IMR-90 (cell line): ENCODE data around the gene PSMG4. TPM values are rescaled to one million over a fixed set of nuclear protein-coding genes. Genes with fewer than 3 reads are reported as not detected.

Source experiments
- ATAC-seq: fragments of 200-7000 bp; cut with Tn5 transposase; 2 replicates; pipeline ENCODE4 v1.9.1; 2020; ENCODE audit warnings: low read depth, mild to moderate bottlenecking, moderate library complexity
- BruUV-seq: library from RNA; stranded (reverse); fragments of 400-500 nt; replicated peaks from 2 replicates; lab custom pipeline; 2021; lab: Mats Ljungman, UMichigan
- CTCF ChIA-PET: fragments of 300-600 bp; formaldehyde crosslinking; extraction: SDS; loops from one replicate; lab custom pipeline; 2021; ENCODE audit warnings: antibody characterized with exemption; lab: Yijun Ruan, JAX
- POLR2A ChIA-PET: fragments of 300-600 bp; sonication (Branson Sonifier 250); formaldehyde crosslinking; loops from one replicate; lab custom pipeline; 2022; ENCODE audit warnings: antibody characterized with exemption; ENCODE audit not compliant: unreplicated experiment; lab: Charles Lee
- DNase-seq: peaks from one replicate; pipeline ENCODE4 v3.0.0; 2013
- H2AFZ ChIP-seq: replicated peaks from 2 replicates; pipeline ENCODE3; 2013; ENCODE audit warnings: low read length, mild to moderate bottlenecking; ENCODE audit not compliant: poor library complexity
- H2AK5ac ChIP-seq: 2 replicates; pipeline ENCODE4 v1.6.1; 2013; ENCODE audit warnings: low read depth, low read length, inconsistent platforms
- H2AK9ac ChIP-seq: replicated peaks from 2 replicates; pipeline ENCODE3; 2013; ENCODE audit warnings: mild to moderate bottlenecking, low read depth, low read length, moderate library complexity; ENCODE audit not compliant: poor library complexity
- H2BK120ac ChIP-seq: 2 replicates; pipeline ENCODE4 v1.6.1; 2013; ENCODE audit warnings: low read depth, low read length, inconsistent platforms
- H2BK15ac ChIP-seq: 3 replicates; pipeline ENCODE4 v1.6.1; 2013; ENCODE audit warnings: low read depth, low read length, inconsistent platforms
- H2BK20ac ChIP-seq: 2 replicates; pipeline ENCODE4 v1.6.1; 2013; ENCODE audit warnings: low read depth, mild to moderate bottlenecking, inconsistent platforms, low read length, moderate library complexity
- H2BK5ac ChIP-seq: 2 replicates; pipeline ENCODE4 v1.6.1; 2013; ENCODE audit warnings: mild to moderate bottlenecking, low read depth, low read length, inconsistent platforms; ENCODE audit not compliant: poor library complexity, severe bottlenecking
- H3K14ac ChIP-seq: replicated peaks from 2 replicates; pipeline ENCODE4 v1.6.1; 2013; ENCODE audit warnings: low read depth, low read length, inconsistent platforms
- H3K18ac ChIP-seq: 2 replicates; pipeline ENCODE4 v1.6.1; 2013; ENCODE audit warnings: low read depth, low read length, control low read depth
- H3K23ac ChIP-seq: 2 replicates; pipeline ENCODE4 v1.6.1; 2013; ENCODE audit warnings: low read depth, low read length, inconsistent platforms
- H3K27ac ChIP-seq: 2 replicates; pipeline ENCODE4 v1.5.1; 2013; ENCODE audit warnings: mild to moderate bottlenecking, control low read depth, low read length; ENCODE audit not compliant: insufficient read depth
- H3K27me3 ChIP-seq: 2 replicates; pipeline ENCODE4 v1.6.1; 2013; ENCODE audit warnings: low read length; ENCODE audit not compliant: control insufficient read depth, insufficient read depth
- H3K36me3 ChIP-seq: 2 replicates; pipeline ENCODE4 v1.6.1; 2013; ENCODE audit warnings: low read length, mixed read lengths; ENCODE audit not compliant: control insufficient read depth, insufficient read depth
- H3K4ac ChIP-seq: 2 replicates; pipeline ENCODE4 v1.6.1; 2013; ENCODE audit warnings: low read depth, low read length, inconsistent platforms
- H3K4me1 ChIP-seq: 2 replicates; pipeline ENCODE4 v1.6.1; 2013; ENCODE audit warnings: low read length, mixed read lengths; ENCODE audit not compliant: control insufficient read depth, insufficient read depth
- H3K4me2 ChIP-seq: 2 replicates; pipeline ENCODE4 v1.6.1; 2013; ENCODE audit warnings: low read depth, mild to moderate bottlenecking, control low read depth, low read length, moderate library complexity
- H3K4me3 ChIP-seq: 2 replicates; pipeline ENCODE4 v1.5.1; 2013; ENCODE audit warnings: low read depth, mild to moderate bottlenecking, control low read depth, low read length, moderate library complexity; ENCODE audit not compliant: insufficient read depth
- H3K56ac ChIP-seq: 2 replicates; pipeline ENCODE4 v1.6.1; 2013; ENCODE audit warnings: low read length, inconsistent platforms; ENCODE audit not compliant: insufficient read depth; ENCODE audit errors: extremely low read depth
- H3K79me1 ChIP-seq, 2 experiments: 2 replicates each; pipeline ENCODE4 v1.6.1; 2013; ENCODE audit warnings: low read length in 2 of 2, inconsistent platforms in 1 of 2, low read depth in 1 of 2
- H3K9ac ChIP-seq: 2 replicates; pipeline ENCODE4 v1.6.1; 2013; ENCODE audit warnings: low read depth, low read length, control low read depth
- H3K9me1 ChIP-seq: 2 replicates; pipeline ENCODE4 v1.6.1; 2013; ENCODE audit warnings: low read length, inconsistent platforms; ENCODE audit not compliant: insufficient read depth
- H3K9me3 ChIP-seq: 2 replicates; pipeline ENCODE4 v1.6.1; 2013; ENCODE audit warnings: low read length; ENCODE audit not compliant: control insufficient read depth, insufficient read depth
- H4K20me1 ChIP-seq: 2 replicates; pipeline ENCODE4 v1.6.1; 2013; ENCODE audit warnings: low read length, inconsistent platforms; ENCODE audit not compliant: insufficient read depth
- H4K5ac ChIP-seq: 2 replicates; pipeline ENCODE4 v1.6.1; 2013; ENCODE audit warnings: mild to moderate bottlenecking, low read depth, low read length, control low read depth
- H4K8ac ChIP-seq, 2 experiments: 2 replicates each; pipeline ENCODE4 v1.6.1; 2013; ENCODE audit warnings: low read depth in 2 of 2, low read length in 2 of 2, control low read depth in 1 of 2, inconsistent platforms in 1 of 2
- H4K91ac ChIP-seq: 2 replicates; pipeline ENCODE4 v1.6.1; 2013; ENCODE audit warnings: low read depth, low read length, inconsistent platforms; ENCODE audit not compliant: insufficient read depth
- CHD1 ChIP-seq: IDR thresholded peaks from 2 replicates; pipeline ENCODE4 v1.6.1; 2012; ENCODE audit warnings: low read depth, low read length, improper control_type of control experiment
- CTCF ChIP-seq: conservative IDR thresholded peaks from 2 replicates; pipeline ENCODE4 v1.5.1; 2012; ENCODE audit warnings: mild to moderate bottlenecking, low read depth, low read length, improper control_type of control experiment
- MXI1 ChIP-seq: IDR thresholded peaks from 2 replicates; pipeline ENCODE4 v1.6.1; 2012; ENCODE audit warnings: low read depth, mild to moderate bottlenecking, low read length, moderate library complexity, borderline replicate concordance
- NFE2L2 ChIP-seq: fragments of 150-350 bp; IDR thresholded peaks from 2 replicates; pipeline ENCODE4 v1.6.1; 2016; ENCODE audit warnings: low read depth, mild to moderate bottlenecking, low read length
- POLR2A ChIP-seq: IDR thresholded peaks from 2 replicates; pipeline ENCODE4 v1.6.1; 2012; ENCODE audit warnings: mild to moderate bottlenecking, low read depth, low read length
- WGBS, 2 experiments: methylation state at CpG; one replicate each; pipeline versions ENCODE4 v1.1.5 to v1.1.7; 2013; ENCODE audit warnings: missing lambda C conversion rate in 2 of 2; ENCODE audit not compliant: insufficient read length in 1 of 2; ENCODE audit errors: extremely low coverage in 2 of 2; 5-methylcytosine and 5-hydroxymethylcytosine counted together
- dilution Hi-C: fragments of 300-500 bp; cut with HindIII; formaldehyde crosslinking; loops from one replicate; pipeline ENCODE4 v1.14.3; 2018; ENCODE audit warnings: low sequenced_read_pairs; ENCODE audit not compliant: unreplicated experiment
- in situ Hi-C: fragments of 300-500 bp; cut with MboI; formaldehyde crosslinking; loops from 3 replicates; pipeline ENCODE4 v1.14.3; 2019; ENCODE audit warnings: low sequenced_read_pairs, inconsistent platforms, mixed read lengths
- intact Hi-C: fragments of 100-400 bp; cut with micrococcal nuclease; formaldehyde crosslinking; loops from 2 replicates; pipeline ENCODE4 v1.10.0; 2022
- polyA plus RNA-seq, 3 experiments: library from polyadenylated mRNA; depleted of rRNA; stranded (reverse); fragments of >200 nt; gene quantifications; 2 replicates each; pipeline ENCODE4 v1.2.3, GENCODE V29; 2012; ENCODE audit warnings: low replicate concordance in 1 of 3
- total RNA-seq: library from RNA; depleted of rRNA; stranded (reverse); fragments of >200 nt; gene quantifications from 2 replicates; pipeline ENCODE4 v1.2.3, GENCODE V29; 2012

PSMG4 gene
- total and polyA plus RNA-seq, 2 of the 4 experiments (the other 2 are of a cell fraction) = 5.6 to 13.4 TPM

GRCh38 chr6:3315841-3316240 lies 57.1 kb downstream of the PSMG4 start:
- no peak for DNase-seq
- no peak overlapping the region for H3K4ac ChIP-seq
- no peak overlapping the region for H2AK5ac ChIP-seq
- no peak overlapping the region for H3K4me3 ChIP-seq
- POLR2A ChIA-PET = no interaction called here
- no peaks in the 10 kb centered on the region; the same call in 1 of the 2 replicates for H3K9me3 ChIP-seq
- dilution Hi-C loops = no loop called here
- H3K4me2 ChIP-seq = no peak overlapping the region
- no peak overlapping the region for H3K18ac ChIP-seq
- H2AFZ ChIP-seq = no peak overlapping the region
- H2BK5ac ChIP-seq = no peak overlapping the region
- TF ChIP-seq NFE2L2 (no peak), CTCF (no peak), CHD1 (no peak), MXI1 (no peak), POLR2A (no peak)
- no peak overlapping the region for H2BK15ac ChIP-seq
- no peak overlapping the region for H2BK20ac ChIP-seq
- CTCF ChIA-PET = no interaction called here
- H3K36me3 ChIP-seq = no peaks in the 10 kb centered on the region
- no peaks in the 10 kb centered on the region for H3K79me1 ChIP-seq
- H2BK120ac ChIP-seq = no peak overlapping the region
- no peak for ATAC-seq
- no peak overlapping the region for H3K23ac ChIP-seq
- in situ Hi-C loops = no loop called here
- H3K27ac ChIP-seq = no peak overlapping the region
- no peak overlapping the region for H3K14ac ChIP-seq
- no peak overlapping the region for H3K9ac ChIP-seq
- H3K4me1 ChIP-seq = no peaks in the 10 kb centered on the region
- H4K91ac ChIP-seq = no peak overlapping the region
- 0 out of 2 replicates have a peak, but pooled peaks cover 2% of the 10 kb centered on the region for H3K9me1 ChIP-seq
- no peaks in the 10 kb centered on the region for H4K20me1 ChIP-seq
- BruUV-seq = no TSS peak
- WGBS, 2 experiments = no CpG with 5 or more reads among the region's 8 CpGs
- H3K27me3 ChIP-seq = peaks cover 60% of the 10 kb centered on the region
- no peak overlapping the region for H4K8ac ChIP-seq
- H3K56ac ChIP-seq = no peak overlapping the region
- H2AK9ac ChIP-seq = no peak overlapping the region
- no peak overlapping the region for H4K5ac ChIP-seq
- intact Hi-C loops = no loop called here
